Endothelial cell of umbilical vein (primary cell): Measurements from ENCODE around the gene IDH3A.

Source experiments
- EZH2 ChIP-seq: IDR thresholded peaks from 2 replicates; pipeline ENCODE4 v1.6.1; 2012; ENCODE audit warnings: borderline replicate concordance, low read depth, mild to moderate bottlenecking, moderate library complexity, low read length, inconsistent platforms; ENCODE audit not compliant: severe bottlenecking
- FOS ChIP-seq: IDR thresholded peaks from 2 replicates; pipeline ENCODE4 v1.6.1; 2011; ENCODE audit warnings: mild to moderate bottlenecking, low read length, moderate library complexity, borderline replicate concordance; ENCODE audit not compliant: insufficient read depth
- GATA2 ChIP-seq: IDR thresholded peaks from 2 replicates; pipeline ENCODE4 v1.7.0; 2011; ENCODE audit warnings: low read depth, mild to moderate bottlenecking, moderate library complexity, mixed read lengths, low read length; ENCODE audit not compliant: insufficient read length, insufficient read depth
- JUN ChIP-seq: IDR thresholded peaks from 2 replicates; pipeline ENCODE4 v1.6.1; 2011; ENCODE audit warnings: borderline replicate concordance, low read depth; ENCODE audit not compliant: insufficient read length, insufficient read depth
- MYC ChIP-seq: IDR thresholded peaks from one replicate; pipeline ENCODE4 v1.6.1; 2011; ENCODE audit warnings: mild to moderate bottlenecking, low read depth, low read length
- POLR2A ChIP-seq: IDR thresholded peaks from 2 replicates; pipeline ENCODE4 v1.6.1; 2012; ENCODE audit warnings: low read depth, mild to moderate bottlenecking, control low read depth, low read length
- POLR2AphosphoS5 ChIP-seq: IDR thresholded peaks from 2 replicates; pipeline ENCODE4 v1.6.1; 2012; ENCODE audit warnings: low read depth, mild to moderate bottlenecking, control low read depth, low read length, moderate library complexity; ENCODE audit not compliant: insufficient read depth
- TF ChIP-seq, protein P1 (sequence below), 2 donors: IDR thresholded peaks; 1 replicate in 1 of 2; 2 replicates in 1 of 2; pipeline ENCODE4 v1.5.1; 2011; ENCODE audit warnings: low read length in 2 of 2, mild to moderate bottlenecking in 2 of 2, moderate library complexity in 2 of 2, control low read depth in 1 of 2, inconsistent platforms in 1 of 2, low read depth in 1 of 2; ENCODE audit not compliant: insufficient read depth in 1 of 2; ENCODE audit errors: extremely low read depth in 1 of 2
- TF ChIP-seq, protein P2 (sequence below): IDR thresholded peaks from 2 replicates; pipeline ENCODE4 v1.6.1; 2011; ENCODE audit not compliant: insufficient read depth, insufficient read length

GRCh38 chr15:78170848-78171773 is 21.9 kb downstream of the IDH3A start:
- TF ChIP-seq POLR2A: no peak
- TF ChIP-seq, protein P1, sequence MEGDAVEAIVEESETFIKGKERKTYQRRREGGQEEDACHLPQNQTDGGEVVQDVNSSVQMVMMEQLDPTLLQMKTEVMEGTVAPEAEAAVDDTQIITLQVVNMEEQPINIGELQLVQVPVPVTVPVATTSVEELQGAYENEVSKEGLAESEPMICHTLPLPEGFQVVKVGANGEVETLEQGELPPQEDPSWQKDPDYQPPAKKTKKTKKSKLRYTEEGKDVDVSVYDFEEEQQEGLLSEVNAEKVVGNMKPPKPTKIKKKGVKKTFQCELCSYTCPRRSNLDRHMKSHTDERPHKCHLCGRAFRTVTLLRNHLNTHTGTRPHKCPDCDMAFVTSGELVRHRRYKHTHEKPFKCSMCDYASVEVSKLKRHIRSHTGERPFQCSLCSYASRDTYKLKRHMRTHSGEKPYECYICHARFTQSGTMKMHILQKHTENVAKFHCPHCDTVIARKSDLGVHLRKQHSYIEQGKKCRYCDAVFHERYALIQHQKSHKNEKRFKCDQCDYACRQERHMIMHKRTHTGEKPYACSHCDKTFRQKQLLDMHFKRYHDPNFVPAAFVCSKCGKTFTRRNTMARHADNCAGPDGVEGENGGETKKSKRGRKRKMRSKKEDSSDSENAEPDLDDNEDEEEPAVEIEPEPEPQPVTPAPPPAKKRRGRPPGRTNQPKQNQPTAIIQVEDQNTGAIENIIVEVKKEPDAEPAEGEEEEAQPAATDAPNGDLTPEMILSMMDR (IDR thresholded peaks at IDR 0.05; ENCODE audit: extremely low read depth in 1 of 2, insufficient read depth in 1 of 2, low read depth in 1 of 2, low read length in 2 of 2): no peak
- TF ChIP-seq EZH2: no peak
- TF ChIP-seq MYC: no peak
- no peak for TF ChIP-seq POLR2AphosphoS5
- TF ChIP-seq, protein P2, sequence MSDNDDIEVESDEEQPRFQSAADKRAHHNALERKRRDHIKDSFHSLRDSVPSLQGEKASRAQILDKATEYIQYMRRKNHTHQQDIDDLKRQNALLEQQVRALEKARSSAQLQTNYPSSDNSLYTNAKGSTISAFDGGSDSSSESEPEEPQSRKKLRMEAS: no peak
- no peak for TF ChIP-seq JUN
- TF ChIP-seq GATA2: no peak
- no peak for TF ChIP-seq FOS
